HG02938 (cell line): Measurements from ENCODE around the gene ECE1.

Source experiments
- ATAC-seq: cut with Tn5 transposase; IDR thresholded peaks from one replicate; pipeline ENCODE4 v1.9.1; 2021; ENCODE audit warnings: mild to moderate bottlenecking, moderate library complexity; ENCODE audit not compliant: unreplicated experiment

ECE1 gene

DNA sequence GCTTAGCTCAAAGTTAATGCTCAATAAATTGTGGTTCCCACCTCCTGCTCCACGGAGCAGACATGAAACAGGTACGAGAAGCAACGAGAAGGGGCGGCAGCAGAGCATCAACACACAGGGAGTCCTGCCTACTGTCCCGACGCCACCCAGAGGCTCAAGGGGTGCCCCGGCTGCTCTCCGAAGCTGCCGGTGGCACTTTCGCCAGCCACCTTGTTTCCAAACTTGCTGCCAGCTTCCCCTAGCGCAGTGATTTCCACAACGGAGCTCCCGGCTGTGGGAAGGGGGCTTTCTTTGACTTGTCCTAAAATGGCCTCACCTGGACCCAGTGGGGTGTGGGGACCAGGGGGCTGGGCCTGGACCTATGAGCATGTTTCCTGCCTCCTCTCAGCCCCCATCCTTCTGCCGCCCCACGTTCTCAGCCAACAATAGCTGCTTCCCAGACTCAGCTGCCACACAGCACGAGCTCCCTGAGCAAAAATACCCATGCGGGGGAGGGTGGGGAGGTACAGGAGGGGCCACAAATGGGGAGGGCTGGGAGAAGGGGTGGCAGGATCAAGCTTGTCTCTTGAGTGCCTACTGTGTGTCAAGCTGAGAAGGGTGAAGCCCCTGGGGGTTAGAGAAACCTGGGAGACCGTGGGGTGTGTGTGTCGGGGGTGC, 35.6 kb upstream of the ECE1 start:
- no peak for ATAC-seq

DNA sequence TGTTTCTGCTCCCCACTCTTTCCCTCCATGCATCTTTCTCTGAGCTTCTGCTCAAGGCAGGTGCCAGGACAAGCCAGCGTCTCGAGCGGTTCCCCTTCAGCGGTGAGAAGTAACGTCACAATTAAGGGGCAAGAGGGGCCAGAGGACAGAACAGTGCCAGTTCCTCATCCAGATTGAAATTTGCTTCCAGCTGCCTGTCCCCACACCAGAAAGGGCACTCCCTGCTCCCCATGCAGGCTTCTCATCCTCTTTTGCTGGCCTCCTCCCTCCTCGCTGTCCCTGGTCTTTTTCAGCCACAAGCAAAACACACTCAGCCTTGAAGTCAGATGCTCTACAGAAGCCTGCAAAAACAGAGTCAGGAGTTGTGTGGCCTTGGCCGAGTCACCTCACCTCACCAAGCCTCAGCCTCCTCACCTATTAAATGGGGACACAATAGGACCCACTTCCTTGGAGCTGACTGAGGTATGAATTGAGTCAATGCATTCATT, 35.0 kb upstream of the ECE1 start:
- no peak for ATAC-seq

DNA sequence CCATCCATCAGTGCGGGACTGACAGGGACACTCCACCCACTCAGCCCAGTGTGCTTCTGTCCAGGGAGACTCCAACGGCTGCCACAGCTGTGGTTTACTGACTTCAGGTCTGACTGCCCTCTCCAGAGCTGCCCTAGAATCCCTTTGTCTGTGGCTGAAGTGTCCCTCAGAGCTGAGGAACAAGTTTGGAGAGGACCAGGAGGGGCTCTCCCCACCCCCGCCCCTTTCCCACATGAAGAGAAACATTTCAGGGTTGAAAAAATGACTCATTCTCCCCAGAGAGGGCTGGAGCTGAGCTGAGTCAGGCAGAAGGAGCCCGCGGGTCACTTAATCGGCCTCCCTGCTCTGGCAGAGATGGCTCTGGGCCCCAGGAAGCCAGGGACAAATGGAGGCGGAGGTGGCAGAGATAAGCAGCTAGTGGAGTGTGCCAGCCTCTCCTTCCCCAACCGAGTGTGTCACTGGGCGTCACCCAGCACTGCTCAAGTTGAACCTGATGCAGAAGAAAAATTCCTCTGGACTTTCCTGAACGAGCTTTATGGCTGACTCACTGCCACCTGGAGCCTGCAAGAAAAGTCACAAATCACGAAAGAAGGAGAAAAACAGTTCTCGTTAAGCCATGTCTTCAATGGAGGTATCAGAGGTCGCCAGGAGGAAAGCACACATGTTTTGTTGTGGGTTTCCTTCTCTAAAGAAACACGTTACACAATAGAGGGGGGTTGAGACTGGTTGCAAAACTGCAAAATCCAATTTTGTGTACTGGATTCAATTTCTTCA, 34.3 kb upstream of the ECE1 start:
- no peak for ATAC-seq

DNA sequence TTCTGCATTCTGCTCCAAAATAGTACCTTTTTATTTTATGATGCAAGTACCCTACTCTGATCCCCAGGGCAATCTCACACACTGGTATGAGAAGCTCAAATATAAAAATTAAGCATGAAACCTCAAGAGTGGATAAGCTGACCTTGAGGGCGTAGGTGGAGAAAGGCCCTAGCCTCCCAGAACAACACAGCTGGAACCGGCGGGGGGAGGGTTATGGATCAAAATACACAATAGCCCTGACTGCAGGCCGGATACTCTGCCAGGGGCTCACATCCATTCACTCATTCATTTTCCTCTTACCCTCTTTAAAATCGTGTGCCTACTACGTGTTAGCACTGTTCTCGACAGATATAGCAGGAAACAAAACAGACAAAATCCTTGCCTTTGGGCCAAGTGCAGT, 32.8 kb upstream of the ECE1 start:
- ATAC-seq: no peak

DNA sequence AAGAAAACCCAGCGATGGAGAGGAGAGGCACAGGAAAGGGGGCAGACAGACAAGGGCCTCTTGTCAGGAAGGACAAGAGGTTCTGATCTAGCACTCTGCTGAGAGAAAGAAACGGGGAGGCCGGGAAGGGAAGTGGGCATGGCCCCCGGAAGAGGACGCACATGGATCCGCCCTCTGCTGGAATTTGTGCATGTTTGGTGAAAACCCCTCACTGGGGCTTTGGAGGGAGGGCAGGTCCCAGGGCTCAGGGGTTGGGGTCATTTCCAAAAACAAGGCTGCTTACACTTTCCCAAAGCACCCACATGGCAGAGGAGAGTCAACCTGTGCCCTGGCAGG, 32.4 kb upstream of the ECE1 start:
- ATAC-seq: no peak

DNA sequence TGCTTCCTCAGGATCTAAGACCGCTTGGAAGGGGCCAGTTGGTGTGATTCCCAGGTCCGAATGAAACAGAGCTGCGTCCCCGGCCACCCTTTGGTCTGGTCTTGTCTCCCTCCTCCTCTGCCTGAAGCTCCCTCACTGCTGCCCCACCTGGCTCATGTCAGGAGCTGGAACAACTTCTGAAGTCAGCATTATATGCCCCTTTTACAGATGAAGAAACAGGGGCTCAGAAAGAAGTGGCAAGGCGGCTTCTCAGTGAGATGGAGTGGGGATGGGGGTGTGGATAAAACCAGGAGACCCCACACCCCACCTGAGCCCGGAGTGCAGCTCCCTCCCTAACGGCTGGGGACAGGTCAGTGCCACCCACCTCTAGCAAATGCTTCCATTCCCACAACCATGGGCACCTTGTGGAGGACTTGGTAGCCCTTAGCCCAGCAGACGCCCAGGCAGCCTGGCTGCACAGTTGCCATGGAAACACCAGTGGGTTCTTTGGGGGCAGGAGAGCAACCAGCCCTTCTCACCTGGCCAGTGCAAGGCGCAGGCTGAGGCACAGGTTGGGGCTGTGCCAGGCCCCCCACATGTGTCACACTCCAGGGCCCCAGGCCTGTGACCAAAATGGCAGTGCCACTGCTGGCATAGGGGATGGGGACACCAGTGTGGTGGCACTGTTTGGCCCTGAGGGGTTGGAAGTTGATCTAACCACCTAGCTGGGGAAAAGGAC, 31.9 kb upstream of the ECE1 start:
- no peak for ATAC-seq

DNA sequence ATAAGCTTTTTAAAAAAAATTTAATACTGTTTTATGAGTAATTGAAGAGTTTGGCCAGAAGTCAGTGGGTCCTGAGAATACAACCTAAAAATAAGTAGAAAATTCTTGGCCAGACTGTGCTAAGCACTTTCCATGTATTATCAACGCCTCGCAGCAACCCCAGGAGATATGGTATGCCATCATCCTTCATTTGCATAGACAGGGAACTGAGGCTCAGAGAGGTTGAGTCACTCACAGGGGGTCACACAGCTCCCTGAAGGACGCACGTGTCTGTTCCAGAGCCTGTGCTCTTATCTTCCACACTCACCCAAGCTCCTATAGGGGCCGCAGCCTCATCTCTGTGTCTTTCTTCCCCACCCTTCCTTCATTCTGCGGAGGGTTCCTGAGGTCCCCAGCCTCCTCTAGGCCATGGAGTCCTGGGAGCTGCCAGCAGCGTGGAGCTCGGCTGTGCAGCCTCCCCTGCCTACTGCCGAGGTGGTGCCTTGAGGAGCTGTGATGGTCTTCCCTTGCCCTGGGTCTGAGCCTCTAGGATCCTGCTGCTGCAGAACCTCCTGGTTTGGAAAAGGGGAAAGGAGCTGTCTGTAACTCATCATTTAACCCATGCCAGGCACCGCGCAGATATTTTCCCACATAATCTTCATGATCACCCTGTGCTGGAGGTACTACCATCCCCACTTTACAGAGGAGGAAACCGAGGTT, 30.3 kb upstream of the ECE1 start:
- ATAC-seq: no peak

DNA sequence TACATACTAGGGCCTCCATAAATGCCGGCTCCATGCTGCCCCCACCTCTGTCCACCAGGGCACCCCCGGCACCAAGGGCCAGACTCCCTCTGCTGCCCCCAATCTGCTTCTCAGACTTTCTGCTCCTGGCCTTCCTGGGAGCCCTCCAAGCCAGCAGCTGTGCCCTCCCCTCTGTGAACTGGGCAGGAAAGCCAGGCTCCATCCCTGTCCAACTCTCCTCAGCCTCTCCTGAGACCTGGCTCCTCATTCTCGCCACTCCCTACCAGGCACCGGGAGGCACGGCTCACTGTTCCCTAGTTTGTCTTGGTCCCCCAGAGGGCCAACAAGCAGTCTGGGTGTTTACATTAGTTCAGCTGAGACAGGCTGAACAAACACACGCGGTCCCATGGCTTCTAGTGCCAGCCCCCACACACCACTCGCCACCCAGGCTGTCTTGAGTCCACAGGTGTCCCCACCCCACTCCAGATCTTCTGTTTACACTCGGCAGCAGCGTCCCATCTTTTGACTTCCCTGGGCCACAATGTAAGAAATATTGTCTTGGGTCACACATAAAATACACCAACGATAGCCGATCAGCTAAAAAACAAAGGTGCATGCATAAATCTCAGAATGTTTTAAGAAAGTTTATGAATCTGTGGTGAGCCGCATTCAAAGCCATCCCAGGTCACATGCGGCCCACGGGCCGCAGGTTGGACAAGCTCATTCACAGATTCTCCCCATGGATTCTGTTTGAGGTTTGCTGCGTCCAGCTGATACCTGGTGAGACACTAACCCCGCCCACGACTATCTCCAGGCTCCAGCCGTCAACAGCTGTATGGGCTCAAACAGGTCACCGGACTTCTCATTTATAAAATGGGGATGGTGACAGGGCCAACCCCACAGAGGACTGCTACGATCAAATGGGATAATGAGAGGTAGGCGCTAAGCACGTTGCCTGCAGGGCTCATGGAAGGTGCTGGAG, 29.5 kb upstream of the ECE1 start:
- ATAC-seq: no peak

DNA sequence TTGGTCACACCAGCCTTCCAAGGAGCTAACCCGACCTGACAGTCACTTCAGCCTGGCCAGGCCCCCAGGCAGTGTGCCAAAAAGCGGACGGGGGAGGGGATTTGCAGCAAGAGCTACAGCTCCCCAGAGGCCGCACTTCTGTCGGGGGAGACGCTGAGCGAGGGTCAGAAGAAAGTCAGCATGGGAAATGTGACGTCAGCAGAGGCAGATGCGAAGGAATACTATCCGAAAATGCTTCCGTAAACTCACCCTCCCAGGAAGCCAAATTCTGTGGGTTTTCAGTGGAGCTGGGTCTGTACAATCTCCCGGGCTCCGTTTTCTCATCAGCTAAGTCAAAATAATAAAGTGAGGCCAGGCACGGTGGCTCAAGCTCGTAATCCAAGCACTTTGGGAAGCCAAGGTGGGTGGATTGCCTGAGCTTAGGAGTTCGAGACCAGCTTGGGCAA, 28.5 kb upstream of the ECE1 start:
- ATAC-seq: no peak

DNA sequence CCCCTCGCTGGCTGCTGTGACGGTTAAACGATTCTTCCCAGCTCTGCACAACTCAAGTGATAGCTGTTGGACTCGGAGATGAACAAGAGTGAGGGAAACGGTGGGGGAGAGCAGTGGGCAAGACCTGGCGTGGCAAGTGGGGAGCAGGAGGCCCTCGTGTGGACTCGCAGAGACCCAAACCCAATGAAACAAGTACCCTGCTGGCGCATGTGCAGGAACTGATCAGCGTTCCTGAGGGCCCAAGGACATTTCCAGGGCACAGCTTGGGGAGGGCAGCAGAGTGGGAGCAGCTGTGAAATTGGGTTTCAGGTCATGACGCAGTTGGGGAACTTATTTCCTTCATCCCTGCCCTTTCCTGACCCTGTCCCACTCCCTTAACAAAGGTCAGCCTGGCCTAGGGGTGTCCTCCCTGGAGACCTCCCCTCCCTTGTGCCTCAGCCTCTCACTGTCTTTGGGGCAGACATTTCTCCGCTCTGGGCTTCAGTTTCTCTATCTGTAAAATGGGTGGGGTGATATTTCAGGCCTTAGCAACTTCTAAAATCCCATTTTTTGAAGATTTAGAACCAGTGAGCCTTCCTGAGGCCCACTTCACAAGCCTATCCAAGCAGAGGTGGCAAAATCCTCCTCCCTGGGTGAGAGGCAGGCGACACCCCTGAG, 27.9 kb upstream of the ECE1 start:
- ATAC-seq: no peak

DNA sequence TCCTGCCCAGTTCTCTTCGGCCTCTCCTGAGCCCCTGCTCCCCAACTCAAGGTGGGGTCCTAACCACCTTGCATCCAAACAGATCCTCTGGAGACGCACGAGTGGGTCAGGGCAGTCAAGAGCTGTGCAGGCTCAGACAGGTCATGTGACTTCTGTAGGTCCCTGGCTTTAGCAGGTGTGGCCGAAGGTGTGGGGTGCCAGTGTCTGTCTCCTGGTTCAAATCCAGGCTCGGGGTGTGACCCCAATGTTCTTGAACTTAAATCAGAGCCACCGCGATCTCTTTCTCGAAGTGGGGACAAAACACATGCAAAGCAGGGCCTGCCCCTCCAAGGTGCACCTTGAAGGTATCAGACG, 27.4 kb upstream of the ECE1 start:
- ATAC-seq: no peak

DNA sequence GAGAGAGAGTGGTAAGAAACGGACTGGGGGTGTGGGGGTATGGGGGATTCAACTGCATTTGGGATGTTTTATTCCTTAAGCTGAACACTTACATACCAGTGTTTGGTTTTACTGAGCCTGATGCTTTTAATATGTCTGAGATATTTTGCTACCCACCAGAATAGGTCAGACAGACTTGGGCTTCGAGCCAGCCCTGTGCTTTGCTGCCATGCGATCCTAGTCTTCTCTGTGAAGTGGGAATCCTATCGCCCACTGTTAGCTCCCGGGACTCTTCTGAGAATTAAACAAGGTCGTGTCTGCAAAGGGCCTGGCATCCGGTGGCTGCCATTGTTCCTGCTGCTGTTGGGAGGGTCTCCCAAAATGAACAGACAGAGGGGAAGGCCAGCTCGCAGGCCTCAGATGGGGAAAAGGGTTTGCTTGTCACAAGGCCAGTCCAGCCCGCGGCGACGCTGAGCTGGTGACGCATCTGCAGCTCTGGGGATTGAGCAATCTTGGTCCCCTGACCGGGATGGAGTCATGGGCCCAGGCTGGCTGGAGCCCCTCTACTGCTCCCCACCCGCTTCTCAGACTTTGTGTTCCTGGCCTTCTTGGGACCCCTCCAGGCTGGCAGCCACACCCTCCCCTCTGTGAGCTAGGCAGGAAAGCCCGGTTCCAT, 26.9 kb upstream of the ECE1 start:
- ATAC-seq: no peak

DNA sequence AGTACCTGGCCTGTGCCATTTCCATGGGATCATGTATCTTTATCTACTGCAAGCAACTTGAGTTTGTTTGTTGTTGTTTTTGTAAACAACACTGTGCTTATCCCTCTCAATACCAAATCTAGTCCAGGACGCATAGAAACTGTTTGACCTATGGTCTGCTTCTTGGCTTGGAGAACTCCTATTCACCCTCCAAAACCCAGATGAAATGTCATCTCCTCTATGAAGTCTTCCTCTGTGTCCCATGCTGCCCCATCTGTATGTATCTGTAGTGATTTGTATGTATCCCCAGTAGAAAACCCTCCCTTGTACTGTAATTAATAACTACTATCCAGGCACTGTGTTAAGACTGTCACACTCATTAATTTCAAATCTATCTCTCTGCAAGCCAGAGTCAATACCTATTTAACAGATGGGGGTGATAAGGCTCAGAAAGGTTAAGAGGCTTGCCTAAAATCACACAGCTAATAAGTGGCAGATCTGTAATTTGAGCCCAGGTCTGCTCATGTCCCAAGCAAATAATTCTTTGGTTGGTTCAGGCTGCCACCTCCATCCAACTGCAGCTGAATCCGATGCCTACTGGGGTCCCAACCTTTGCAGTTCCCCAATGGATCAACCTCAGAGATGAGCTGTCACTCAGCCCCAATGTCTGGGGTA, 24.6 kb upstream of the ECE1 start:
- ATAC-seq: no peak

DNA sequence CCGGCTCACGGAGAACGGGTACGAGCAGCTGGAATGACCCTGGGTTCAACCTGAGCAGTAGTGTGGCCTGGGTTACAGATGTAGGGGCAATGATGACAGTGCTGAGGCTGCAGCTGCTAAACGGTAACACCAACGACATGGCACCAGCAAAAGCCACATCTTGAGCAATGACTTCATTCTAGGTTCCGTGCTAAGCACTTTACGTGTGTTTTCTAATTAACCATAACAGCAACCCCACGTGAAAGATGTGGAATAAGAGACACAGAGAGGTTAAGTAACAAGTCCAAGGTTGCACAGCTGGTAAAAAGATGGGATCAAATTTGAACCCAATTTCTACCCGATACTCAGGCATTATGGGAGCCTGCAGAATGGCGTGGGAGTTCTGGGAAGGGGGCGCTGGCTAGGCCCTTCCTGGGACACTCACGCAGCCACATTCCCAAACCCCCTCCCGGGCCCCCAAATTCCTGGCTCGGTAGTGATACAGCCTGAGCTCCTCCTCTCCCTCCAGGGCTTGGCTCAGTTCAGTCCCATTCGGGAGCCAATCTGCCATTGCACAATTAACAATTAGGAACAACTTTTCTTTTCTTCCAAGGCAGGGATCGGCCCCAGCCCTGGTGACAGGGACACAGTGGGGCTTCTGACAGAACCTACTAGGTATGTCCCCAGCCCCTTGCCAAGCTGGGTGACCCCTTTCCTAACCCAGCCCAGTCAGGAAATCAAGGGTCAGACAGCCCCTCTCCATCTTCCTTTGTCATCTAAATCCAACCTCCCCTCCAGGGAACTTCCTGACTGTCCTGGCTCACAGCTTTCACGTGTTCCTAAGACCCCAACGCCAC, 23.8 kb upstream of the ECE1 start:
- ATAC-seq: no peak

DNA sequence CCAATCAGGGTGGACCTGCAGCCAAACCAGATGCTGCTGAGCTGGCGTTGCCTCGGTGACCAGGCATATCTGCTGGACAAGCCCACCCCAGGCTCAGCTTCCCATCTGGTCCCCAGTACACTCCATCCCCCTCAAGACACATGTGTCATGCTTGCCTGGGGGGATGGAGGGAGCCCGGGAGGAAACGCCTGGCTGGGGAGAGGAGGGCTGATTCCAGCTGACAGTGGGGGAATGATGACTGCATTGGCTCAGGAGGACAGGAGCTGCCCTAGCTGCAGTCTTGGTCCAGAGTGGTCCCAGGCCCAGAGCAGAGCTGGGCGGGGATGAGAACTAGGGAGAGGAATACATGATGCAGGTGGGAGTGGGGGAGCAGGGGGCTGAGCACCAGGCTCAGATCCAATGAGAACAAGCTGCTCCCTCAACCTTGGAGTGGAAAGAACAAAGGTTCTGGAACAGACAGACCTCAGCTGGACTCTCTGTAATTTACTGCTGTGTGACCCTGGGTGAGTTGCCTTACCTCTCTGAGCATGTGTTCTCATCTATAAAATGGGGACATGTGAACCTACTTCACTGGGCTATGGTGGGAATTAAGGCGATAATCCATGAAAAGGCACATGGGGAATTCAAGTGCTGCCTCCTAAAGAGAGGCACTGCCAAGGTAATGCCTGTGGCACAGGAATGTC, 23.1 kb upstream of the ECE1 start:
- ATAC-seq: no peak

DNA sequence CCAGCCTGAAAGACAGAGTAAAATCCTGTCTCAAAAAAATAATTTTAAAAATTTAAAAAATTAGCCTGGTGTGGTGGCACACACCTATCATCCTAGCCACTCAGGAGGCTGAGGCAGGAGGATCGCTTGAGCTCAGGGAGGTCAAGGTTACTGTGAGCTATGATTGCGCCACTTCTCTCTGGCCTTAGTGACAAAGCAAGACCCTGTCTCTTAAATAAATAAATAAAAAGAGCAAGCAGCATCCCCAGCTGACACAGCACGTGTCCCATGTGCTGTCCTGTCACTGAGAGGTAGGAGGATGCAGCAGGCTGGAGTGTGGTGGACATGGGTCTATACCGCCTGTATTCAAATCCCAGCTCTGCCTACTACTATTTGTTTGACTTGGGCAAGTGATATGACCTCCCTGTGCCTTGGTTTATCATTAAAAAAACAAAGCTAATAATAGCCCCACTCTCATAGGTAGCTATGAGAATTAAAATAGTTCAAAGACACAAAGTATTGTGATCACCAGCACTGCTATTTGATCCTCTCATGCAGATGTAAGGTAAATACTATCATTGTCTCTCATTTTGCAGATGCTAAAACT, 22.2 kb upstream of the ECE1 start:
- no peak for ATAC-seq

DNA sequence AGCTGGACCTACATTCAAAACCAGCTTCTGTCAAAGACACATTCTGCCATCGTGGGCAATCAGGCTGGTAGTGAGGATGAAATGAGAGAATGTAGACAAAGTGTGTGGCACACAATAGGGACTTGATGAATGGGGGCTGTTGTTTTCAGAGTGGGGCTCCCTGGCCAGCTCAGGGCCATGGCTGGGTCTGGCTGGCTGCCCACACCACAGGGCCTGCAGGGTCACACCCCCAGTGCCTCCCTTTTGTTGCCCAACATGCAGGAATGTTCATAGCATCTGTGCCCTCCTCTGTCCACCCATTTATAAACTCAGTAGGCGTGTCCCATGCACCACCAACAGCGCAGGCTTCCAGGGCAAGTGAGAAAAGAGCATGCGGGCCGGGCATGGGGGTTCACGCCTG, 20.8 kb upstream of the ECE1 start:
- no peak for ATAC-seq
